ENCODE data around the gene PRIMPOL.

Gene PRIMPOL

GRCh38 chr4:184693056-184693455, 43.5 kb downstream of the PRIMPOL start:
- Histone ChIP-seq H3K27ac (ENCODE audit: low read length) (no peak overlapping the region), H3K9ac (ENCODE audit: low read depth, low read length) (no peak overlapping the region), H3K9me3 (ENCODE audit: insufficient read depth, low read depth, low read length) (no peaks in the 10 kb centered on the region), H3K4me3 (ENCODE audit: low read length) (no peak overlapping the region), H3K36me3 (ENCODE audit: insufficient read depth, low read depth, low read length) (peaks cover 56% of the 10 kb centered on the region), H3K4me1 (ENCODE audit: insufficient read depth, low read length) (peaks cover 7% of the 10 kb centered on the region; the same call in 1 of the 2 replicates), H3K27me3 (ENCODE audit: insufficient read depth, low read length) (no peaks in the 10 kb centered on the region)

GRCh38 chr4:184694412-184694956, 44.9 kb downstream of the PRIMPOL start:
- no peak overlapping the region for H3K9ac ChIP-seq (ENCODE audit: low read depth, low read length)
- H3K4me3 ChIP-seq (ENCODE audit: low read length), result no peak overlapping the region
- no peaks in the 10 kb centered on the region for H3K27me3 ChIP-seq (ENCODE audit: insufficient read depth, low read length)
- H3K9me3 ChIP-seq (ENCODE audit: insufficient read depth, low read depth, low read length), result no peaks in the 10 kb centered on the region
- H3K4me1 ChIP-seq (ENCODE audit: insufficient read depth, low read length), result no peaks in the 10 kb centered on the region
- no peak overlapping the region for H3K27ac ChIP-seq (ENCODE audit: low read length)
- peaks cover 65% of the 10 kb centered on the region for H3K36me3 ChIP-seq (ENCODE audit: insufficient read depth, low read depth, low read length)

- H3K36me3 ChIP-seq (ENCODE audit: insufficient read depth, low read depth, low read length), result peaks cover 73% of the 10 kb centered on the region
Observed at GRCh38 chr4:184695178-184695896, 45.8 kb downstream of the PRIMPOL start.

GRCh38 chr4:184697956-184698355, 48.4 kb downstream of the PRIMPOL start:
- H3K27me3 ChIP-seq (ENCODE audit: insufficient read depth, low read length), result no peaks in the 10 kb centered on the region
- no peak overlapping the region for H3K27ac ChIP-seq (ENCODE audit: low read length)
- no peak overlapping the region for H3K4me3 ChIP-seq (ENCODE audit: low read length)
- H3K9me3 ChIP-seq (ENCODE audit: insufficient read depth, low read depth, low read length), result no peaks in the 10 kb centered on the region
- H3K36me3 ChIP-seq (ENCODE audit: insufficient read depth, low read depth, low read length), result peaks cover 93% of the 10 kb centered on the region
- no peaks in the 10 kb centered on the region for H3K4me1 ChIP-seq (ENCODE audit: insufficient read depth, low read length)
- H3K9ac ChIP-seq (ENCODE audit: low read depth, low read length), result no peak overlapping the region

More at GRCh38 chr4:184695178-184695896, 45.8 kb downstream of the PRIMPOL start:
- Histone ChIP-seq H3K27me3 (ENCODE audit: insufficient read depth, low read length) (no peaks in the 10 kb centered on the region), H3K4me3 (ENCODE audit: low read length) (no peak overlapping the region), H3K9me3 (ENCODE audit: insufficient read depth, low read depth, low read length) (no peaks in the 10 kb centered on the region), H3K27ac (ENCODE audit: low read length) (no peak overlapping the region), H3K9ac (ENCODE audit: low read depth, low read length) (no peak overlapping the region), H3K4me1 (ENCODE audit: insufficient read depth, low read length) (no peaks in the 10 kb centered on the region)

- Histone ChIP-seq H3K27ac (ENCODE audit: low read length) (no peak overlapping the region), H3K9ac (ENCODE audit: low read depth, low read length) (no peak overlapping the region), H3K4me1 (ENCODE audit: insufficient read depth, low read length) (no peaks in the 10 kb centered on the region), H3K27me3 (ENCODE audit: insufficient read depth, low read length) (no peaks in the 10 kb centered on the region), H3K4me3 (ENCODE audit: low read length) (no peak overlapping the region), H3K36me3 (ENCODE audit: insufficient read depth, low read depth, low read length) (peaks cover 93% of the 10 kb centered on the region), H3K9me3 (ENCODE audit: insufficient read depth, low read depth, low read length) (no peaks in the 10 kb centered on the region)
Observed at GRCh38 chr4:184699941-184700340, 50.4 kb downstream of the PRIMPOL start.

GRCh38 chr4:184702114-184702513, 52.6 kb downstream of the PRIMPOL start:
- Histone ChIP-seq H3K9ac (ENCODE audit: low read depth, low read length) (no peak overlapping the region), H3K9me3 (ENCODE audit: insufficient read depth, low read depth, low read length) (no peaks in the 10 kb centered on the region), H3K4me1 (ENCODE audit: insufficient read depth, low read length) (no peaks in the 10 kb centered on the region), H3K27ac (ENCODE audit: low read length) (no peak overlapping the region), H3K27me3 (ENCODE audit: insufficient read depth, low read length) (no peaks in the 10 kb centered on the region), H3K36me3 (ENCODE audit: insufficient read depth, low read depth, low read length) (peaks cover 91% of the 10 kb centered on the region), H3K4me3 (ENCODE audit: low read length) (no peak overlapping the region)

- H3K36me3 ChIP-seq (ENCODE audit: insufficient read depth, low read depth, low read length), result peaks cover 95% of the 10 kb centered on the region
- no peak overlapping the region for H3K27ac ChIP-seq (ENCODE audit: low read length)
- no peak overlapping the region for H3K9ac ChIP-seq (ENCODE audit: low read depth, low read length)
- H3K4me3 ChIP-seq (ENCODE audit: low read length), result no peak overlapping the region
- H3K4me1 ChIP-seq (ENCODE audit: insufficient read depth, low read length), result no peaks in the 10 kb centered on the region
- no peaks in the 10 kb centered on the region for H3K27me3 ChIP-seq (ENCODE audit: insufficient read depth, low read length)
- no peaks in the 10 kb centered on the region for H3K9me3 ChIP-seq (ENCODE audit: insufficient read depth, low read depth, low read length)
Observed at GRCh38 chr4:184705692-184706091, 56.2 kb downstream of the PRIMPOL start.

- Histone ChIP-seq H3K36me3 (ENCODE audit: insufficient read depth, low read depth, low read length) (peaks cover 95% of the 10 kb centered on the region), H3K4me3 (ENCODE audit: low read length) (no peak overlapping the region), H3K9ac (ENCODE audit: low read depth, low read length) (no peak overlapping the region), H3K4me1 (ENCODE audit: insufficient read depth, low read length) (no peaks in the 10 kb centered on the region), H3K27ac (ENCODE audit: low read length) (no peak overlapping the region), H3K27me3 (ENCODE audit: insufficient read depth, low read length) (no peaks in the 10 kb centered on the region), H3K9me3 (ENCODE audit: insufficient read depth, low read depth, low read length) (no peaks in the 10 kb centered on the region)
Observed at GRCh38 chr4:184706453-184706852, 56.9 kb downstream of the PRIMPOL start.

- Histone ChIP-seq H3K27ac (ENCODE audit: low read length) (no peak overlapping the region), H3K9ac (ENCODE audit: low read depth, low read length) (no peak overlapping the region), H3K27me3 (ENCODE audit: insufficient read depth, low read length) (no peaks in the 10 kb centered on the region), H3K4me1 (ENCODE audit: insufficient read depth, low read length) (no peaks in the 10 kb centered on the region), H3K36me3 (ENCODE audit: insufficient read depth, low read depth, low read length) (peaks cover 97% of the 10 kb centered on the region), H3K9me3 (ENCODE audit: insufficient read depth, low read depth, low read length) (no peaks in the 10 kb centered on the region), H3K4me3 (ENCODE audit: low read length) (no peak overlapping the region)
Observed at GRCh38 chr4:184712322-184712721, 62.8 kb downstream of the PRIMPOL start.

GRCh38 chr4:184713887-184714286, 64.3 kb downstream of the PRIMPOL start:
- Histone ChIP-seq H3K27me3 (ENCODE audit: insufficient read depth, low read length) (no peaks in the 10 kb centered on the region), H3K9me3 (ENCODE audit: insufficient read depth, low read depth, low read length) (no peaks in the 10 kb centered on the region), H3K4me3 (ENCODE audit: low read length) (no peak overlapping the region), H3K36me3 (ENCODE audit: insufficient read depth, low read depth, low read length) (peaks cover 98% of the 10 kb centered on the region), H3K9ac (ENCODE audit: low read depth, low read length) (no peak overlapping the region), H3K27ac (ENCODE audit: low read length) (no peak overlapping the region), H3K4me1 (ENCODE audit: insufficient read depth, low read length) (no peaks in the 10 kb centered on the region)

- Histone ChIP-seq H3K9me3 (ENCODE audit: insufficient read depth, low read depth, low read length) (no peaks in the 10 kb centered on the region), H3K9ac (ENCODE audit: low read depth, low read length) (no peak overlapping the region), H3K27ac (ENCODE audit: low read length) (no peak overlapping the region), H3K4me1 (ENCODE audit: insufficient read depth, low read length) (no peaks in the 10 kb centered on the region), H3K4me3 (ENCODE audit: low read length) (no peak overlapping the region), H3K27me3 (ENCODE audit: insufficient read depth, low read length) (no peaks in the 10 kb centered on the region), H3K36me3 (ENCODE audit: insufficient read depth, low read depth, low read length) (peaks cover 99% of the 10 kb centered on the region)
Observed at GRCh38 chr4:184715526-184715925, 66.0 kb downstream of the PRIMPOL start.

- Histone ChIP-seq H3K9me3 (ENCODE audit: insufficient read depth, low read depth, low read length) (no peaks in the 10 kb centered on the region), H3K4me3 (ENCODE audit: low read length) (no peak overlapping the region), H3K9ac (ENCODE audit: low read depth, low read length) (no peak overlapping the region), H3K36me3 (ENCODE audit: insufficient read depth, low read depth, low read length) (peaks cover 98% of the 10 kb centered on the region), H3K4me1 (ENCODE audit: insufficient read depth, low read length) (no peaks in the 10 kb centered on the region), H3K27ac (ENCODE audit: low read length) (no peak overlapping the region), H3K27me3 (ENCODE audit: insufficient read depth, low read length) (no peaks in the 10 kb centered on the region)
Observed at GRCh38 chr4:184719407-184719806, 69.9 kb downstream of the PRIMPOL start.

All from iPS-20b (cell line).